HL-60 (cell line): ENCODE measurements around the gene ASCL2.

ENCODE experiments used
- GABPA ChIP-seq: IDR thresholded peaks from 2 replicates; pipeline ENCODE4 v1.6.1; 2012; ENCODE audit warnings: low read depth
- POLR2AphosphoS5 ChIP-seq: IDR thresholded peaks from 2 replicates; pipeline ENCODE4 v1.6.1; 2012; ENCODE audit warnings: low read depth
- TF ChIP-seq, protein P1 (sequence below): IDR thresholded peaks from one replicate; pipeline ENCODE4 v1.5.1; 2011; ENCODE audit warnings: low read length, control low read depth, inconsistent platforms; ENCODE audit not compliant: insufficient read depth
- TF ChIP-seq, protein P2 (sequence below): IDR thresholded peaks from 2 replicates; pipeline ENCODE4 v1.6.1; 2012; ENCODE audit warnings: low read depth; ENCODE audit not compliant: insufficient replicate concordance

DNA sequence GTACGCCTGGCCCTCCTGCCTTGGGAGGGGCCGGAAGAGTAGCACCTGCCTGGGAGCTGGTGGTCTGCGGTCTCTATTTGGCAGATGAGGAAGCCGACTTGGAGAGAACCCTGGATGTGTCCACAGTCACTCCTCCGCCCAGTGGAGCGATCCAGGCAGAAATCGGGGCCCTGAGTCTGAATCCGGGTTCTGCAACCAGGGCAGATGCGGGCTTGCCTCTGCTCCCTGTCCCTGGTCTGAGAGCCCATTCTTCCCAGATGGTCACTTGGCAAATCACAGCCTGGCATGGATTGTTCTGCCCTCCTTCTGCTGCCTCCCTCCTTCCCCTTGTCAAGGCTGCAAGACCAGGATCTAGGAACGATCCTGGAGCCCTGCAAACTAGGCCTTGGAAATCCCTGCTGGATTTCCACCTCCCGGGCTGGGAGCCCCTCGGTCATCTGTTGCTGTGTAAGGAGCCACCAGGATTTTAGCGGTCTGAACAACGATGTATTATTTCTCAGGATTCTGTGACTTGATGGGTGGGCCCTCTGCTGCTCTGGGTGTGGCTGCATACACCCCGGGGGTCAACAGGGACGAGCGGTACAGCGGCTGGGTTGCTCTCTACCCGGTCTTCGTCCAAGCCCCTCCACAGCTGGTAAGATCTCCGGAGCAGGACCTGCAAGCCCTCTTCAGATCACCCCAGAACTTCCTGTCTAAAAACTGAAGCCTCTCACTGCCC is 2.0 kb upstream of the ASCL2 start:
- TF ChIP-seq, protein P1, sequence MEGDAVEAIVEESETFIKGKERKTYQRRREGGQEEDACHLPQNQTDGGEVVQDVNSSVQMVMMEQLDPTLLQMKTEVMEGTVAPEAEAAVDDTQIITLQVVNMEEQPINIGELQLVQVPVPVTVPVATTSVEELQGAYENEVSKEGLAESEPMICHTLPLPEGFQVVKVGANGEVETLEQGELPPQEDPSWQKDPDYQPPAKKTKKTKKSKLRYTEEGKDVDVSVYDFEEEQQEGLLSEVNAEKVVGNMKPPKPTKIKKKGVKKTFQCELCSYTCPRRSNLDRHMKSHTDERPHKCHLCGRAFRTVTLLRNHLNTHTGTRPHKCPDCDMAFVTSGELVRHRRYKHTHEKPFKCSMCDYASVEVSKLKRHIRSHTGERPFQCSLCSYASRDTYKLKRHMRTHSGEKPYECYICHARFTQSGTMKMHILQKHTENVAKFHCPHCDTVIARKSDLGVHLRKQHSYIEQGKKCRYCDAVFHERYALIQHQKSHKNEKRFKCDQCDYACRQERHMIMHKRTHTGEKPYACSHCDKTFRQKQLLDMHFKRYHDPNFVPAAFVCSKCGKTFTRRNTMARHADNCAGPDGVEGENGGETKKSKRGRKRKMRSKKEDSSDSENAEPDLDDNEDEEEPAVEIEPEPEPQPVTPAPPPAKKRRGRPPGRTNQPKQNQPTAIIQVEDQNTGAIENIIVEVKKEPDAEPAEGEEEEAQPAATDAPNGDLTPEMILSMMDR = no peak
- TF ChIP-seq POLR2AphosphoS5 (no peak), GABPA (no peak)
- TF ChIP-seq, protein P2, sequence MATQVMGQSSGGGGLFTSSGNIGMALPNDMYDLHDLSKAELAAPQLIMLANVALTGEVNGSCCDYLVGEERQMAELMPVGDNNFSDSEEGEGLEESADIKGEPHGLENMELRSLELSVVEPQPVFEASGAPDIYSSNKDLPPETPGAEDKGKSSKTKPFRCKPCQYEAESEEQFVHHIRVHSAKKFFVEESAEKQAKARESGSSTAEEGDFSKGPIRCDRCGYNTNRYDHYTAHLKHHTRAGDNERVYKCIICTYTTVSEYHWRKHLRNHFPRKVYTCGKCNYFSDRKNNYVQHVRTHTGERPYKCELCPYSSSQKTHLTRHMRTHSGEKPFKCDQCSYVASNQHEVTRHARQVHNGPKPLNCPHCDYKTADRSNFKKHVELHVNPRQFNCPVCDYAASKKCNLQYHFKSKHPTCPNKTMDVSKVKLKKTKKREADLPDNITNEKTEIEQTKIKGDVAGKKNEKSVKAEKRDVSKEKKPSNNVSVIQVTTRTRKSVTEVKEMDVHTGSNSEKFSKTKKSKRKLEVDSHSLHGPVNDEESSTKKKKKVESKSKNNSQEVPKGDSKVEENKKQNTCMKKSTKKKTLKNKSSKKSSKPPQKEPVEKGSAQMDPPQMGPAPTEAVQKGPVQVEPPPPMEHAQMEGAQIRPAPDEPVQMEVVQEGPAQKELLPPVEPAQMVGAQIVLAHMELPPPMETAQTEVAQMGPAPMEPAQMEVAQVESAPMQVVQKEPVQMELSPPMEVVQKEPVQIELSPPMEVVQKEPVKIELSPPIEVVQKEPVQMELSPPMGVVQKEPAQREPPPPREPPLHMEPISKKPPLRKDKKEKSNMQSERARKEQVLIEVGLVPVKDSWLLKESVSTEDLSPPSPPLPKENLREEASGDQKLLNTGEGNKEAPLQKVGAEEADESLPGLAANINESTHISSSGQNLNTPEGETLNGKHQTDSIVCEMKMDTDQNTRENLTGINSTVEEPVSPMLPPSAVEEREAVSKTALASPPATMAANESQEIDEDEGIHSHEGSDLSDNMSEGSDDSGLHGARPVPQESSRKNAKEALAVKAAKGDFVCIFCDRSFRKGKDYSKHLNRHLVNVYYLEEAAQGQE = no peak
